ENCODE results near the gene CCDC68. TPM values are rescaled to one million over a fixed set of nuclear protein-coding genes. Genes with fewer than 3 reads are reported as not detected.

CCDC68 gene
- total RNA-seq, 1 experiment from 2014 or later: 6.6 TPM

DNA sequence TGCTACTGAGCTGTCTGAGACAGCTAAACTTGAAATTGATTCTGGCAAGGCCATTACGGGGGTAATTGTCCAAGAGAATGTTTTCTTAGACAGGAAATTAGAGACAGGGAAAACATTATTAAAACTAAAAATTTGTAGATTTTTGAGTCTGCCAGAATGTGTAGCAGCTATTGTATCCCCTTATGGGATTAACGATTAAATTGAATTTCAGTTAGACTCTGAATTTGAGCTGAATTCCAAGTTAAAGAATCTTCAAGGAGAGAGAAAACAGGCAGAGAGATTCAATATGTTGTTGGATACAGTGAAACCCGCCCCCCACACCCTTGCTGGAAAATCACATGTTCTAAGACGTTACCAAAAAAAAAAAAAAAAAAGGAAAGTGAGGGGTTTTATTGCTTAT, 32.7 kb upstream of the CCDC68 start:
- Histone ChIP-seq H3K9me2 (ENCODE audit: insufficient read depth) (no peaks in the 10 kb centered on the region), H3K4me1 (ENCODE audit: control insufficient read depth in 1 of 2, insufficient read depth in 2 of 2, low read length in 2 of 2) (no peaks in the 10 kb centered on the region), H3K36me3 (ENCODE audit: control insufficient read depth in 1 of 2, insufficient read depth in 2 of 2, low read length in 2 of 2) (no peaks in the 10 kb centered on the region), H2AFZ (ENCODE audit: low read depth, low read length, poor library complexity, severe bottlenecking) (no peak overlapping the region), H4K20me1 (ENCODE audit: insufficient read depth) (no peaks in the 10 kb centered on the region), H3K27ac (ENCODE audit: low read depth, low read length) (no peak overlapping the region), H3K27me3 (ENCODE audit: insufficient read depth, low read length) (no peaks in the 10 kb centered on the region), H3K4me3 (replicated peaks in 1 of 2; ENCODE audit: low read depth in 1 of 2, low read length in 2 of 2) (no peak overlapping the region), H3K9me3 (ENCODE audit: control insufficient read depth in 1 of 2, insufficient read depth in 1 of 2, low read depth in 1 of 2, low read length in 2 of 2) (no peaks in the 10 kb centered on the region), H3K9ac (ENCODE audit: low read length) (no peak overlapping the region), H3K4me2 (ENCODE audit: low read length) (no peak overlapping the region), H3K79me2 (ENCODE audit: insufficient read depth, low read length) (no peaks in the 10 kb centered on the region)
- ChIA-PET CTCF (no interaction called here), RAD21 (ENCODE audit: low non-redundant PET in 1 of 2, low total read pairs in 2 of 2, uncharacterized antibody in 2 of 2, unreplicated experiment in 2 of 2) (no interaction called here), POLR2A (no interaction called here)
- no peak for TF ChIP-seq POLR2A (IDR thresholded peaks at IDR 0.05; ENCODE audit: borderline replicate concordance, extremely low read depth, insufficient read depth, insufficient read length)
- TF ChIP-seq, protein P1, sequence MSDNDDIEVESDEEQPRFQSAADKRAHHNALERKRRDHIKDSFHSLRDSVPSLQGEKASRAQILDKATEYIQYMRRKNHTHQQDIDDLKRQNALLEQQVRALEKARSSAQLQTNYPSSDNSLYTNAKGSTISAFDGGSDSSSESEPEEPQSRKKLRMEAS (IDR thresholded peaks at IDR 0.05): no peak
- no peak for TF ChIP-seq CBX3 (IDR thresholded peaks at IDR 0.05; ENCODE audit: low read depth)
- TF ChIP-seq SIN3A (IDR thresholded peaks at IDR 0.05; ENCODE audit: low read depth): no peak
- no peak for TF ChIP-seq EZH2 (IDR thresholded peaks at IDR 0.05)
- TF ChIP-seq TCF7L2 (IDR thresholded peaks at IDR 0.05; ENCODE audit: borderline replicate concordance, extremely low read depth, insufficient read depth, insufficient read length): no peak
- TF ChIP-seq JUND (IDR thresholded peaks at IDR 0.05): no peak
- TF ChIP-seq, protein P2, sequence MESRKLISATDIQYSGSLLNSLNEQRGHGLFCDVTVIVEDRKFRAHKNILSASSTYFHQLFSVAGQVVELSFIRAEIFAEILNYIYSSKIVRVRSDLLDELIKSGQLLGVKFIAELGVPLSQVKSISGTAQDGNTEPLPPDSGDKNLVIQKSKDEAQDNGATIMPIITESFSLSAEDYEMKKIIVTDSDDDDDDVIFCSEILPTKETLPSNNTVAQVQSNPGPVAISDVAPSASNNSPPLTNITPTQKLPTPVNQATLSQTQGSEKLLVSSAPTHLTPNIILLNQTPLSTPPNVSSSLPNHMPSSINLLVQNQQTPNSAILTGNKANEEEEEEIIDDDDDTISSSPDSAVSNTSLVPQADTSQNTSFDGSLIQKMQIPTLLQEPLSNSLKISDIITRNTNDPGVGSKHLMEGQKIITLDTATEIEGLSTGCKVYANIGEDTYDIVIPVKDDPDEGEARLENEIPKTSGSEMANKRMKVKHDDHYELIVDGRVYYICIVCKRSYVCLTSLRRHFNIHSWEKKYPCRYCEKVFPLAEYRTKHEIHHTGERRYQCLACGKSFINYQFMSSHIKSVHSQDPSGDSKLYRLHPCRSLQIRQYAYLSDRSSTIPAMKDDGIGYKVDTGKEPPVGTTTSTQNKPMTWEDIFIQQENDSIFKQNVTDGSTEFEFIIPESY (IDR thresholded peaks at IDR 0.05; ENCODE audit: extremely low read depth, insufficient replicate concordance, low read length): no peak
- no peak for TF ChIP-seq ELF1 (IDR thresholded peaks at IDR 0.05; ENCODE audit: borderline replicate concordance, low read depth)
- no peak for TF ChIP-seq POLR2AphosphoS5 (IDR thresholded peaks at IDR 0.05; ENCODE audit: low read depth, low read length)
- TF ChIP-seq, protein P3, sequence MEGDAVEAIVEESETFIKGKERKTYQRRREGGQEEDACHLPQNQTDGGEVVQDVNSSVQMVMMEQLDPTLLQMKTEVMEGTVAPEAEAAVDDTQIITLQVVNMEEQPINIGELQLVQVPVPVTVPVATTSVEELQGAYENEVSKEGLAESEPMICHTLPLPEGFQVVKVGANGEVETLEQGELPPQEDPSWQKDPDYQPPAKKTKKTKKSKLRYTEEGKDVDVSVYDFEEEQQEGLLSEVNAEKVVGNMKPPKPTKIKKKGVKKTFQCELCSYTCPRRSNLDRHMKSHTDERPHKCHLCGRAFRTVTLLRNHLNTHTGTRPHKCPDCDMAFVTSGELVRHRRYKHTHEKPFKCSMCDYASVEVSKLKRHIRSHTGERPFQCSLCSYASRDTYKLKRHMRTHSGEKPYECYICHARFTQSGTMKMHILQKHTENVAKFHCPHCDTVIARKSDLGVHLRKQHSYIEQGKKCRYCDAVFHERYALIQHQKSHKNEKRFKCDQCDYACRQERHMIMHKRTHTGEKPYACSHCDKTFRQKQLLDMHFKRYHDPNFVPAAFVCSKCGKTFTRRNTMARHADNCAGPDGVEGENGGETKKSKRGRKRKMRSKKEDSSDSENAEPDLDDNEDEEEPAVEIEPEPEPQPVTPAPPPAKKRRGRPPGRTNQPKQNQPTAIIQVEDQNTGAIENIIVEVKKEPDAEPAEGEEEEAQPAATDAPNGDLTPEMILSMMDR (IDR thresholded peaks at IDR 0.05 in 2 of 3, conservative IDR thresholded peaks at IDR 0.05 in 1 of 3; ENCODE audit: borderline replicate concordance in 1 of 3, insufficient read depth in 1 of 3, low read depth in 2 of 3, low read length in 2 of 3): no peak
- no peak for TF ChIP-seq CEBPB (IDR thresholded peaks at IDR 0.05; ENCODE audit: low read depth)
- no peak for TF ChIP-seq SRF (IDR thresholded peaks at IDR 0.05; ENCODE audit: low read depth)
- TF ChIP-seq EGR1 (IDR thresholded peaks at IDR 0.05; ENCODE audit: low read depth): no peak
- TF ChIP-seq, protein P4, sequence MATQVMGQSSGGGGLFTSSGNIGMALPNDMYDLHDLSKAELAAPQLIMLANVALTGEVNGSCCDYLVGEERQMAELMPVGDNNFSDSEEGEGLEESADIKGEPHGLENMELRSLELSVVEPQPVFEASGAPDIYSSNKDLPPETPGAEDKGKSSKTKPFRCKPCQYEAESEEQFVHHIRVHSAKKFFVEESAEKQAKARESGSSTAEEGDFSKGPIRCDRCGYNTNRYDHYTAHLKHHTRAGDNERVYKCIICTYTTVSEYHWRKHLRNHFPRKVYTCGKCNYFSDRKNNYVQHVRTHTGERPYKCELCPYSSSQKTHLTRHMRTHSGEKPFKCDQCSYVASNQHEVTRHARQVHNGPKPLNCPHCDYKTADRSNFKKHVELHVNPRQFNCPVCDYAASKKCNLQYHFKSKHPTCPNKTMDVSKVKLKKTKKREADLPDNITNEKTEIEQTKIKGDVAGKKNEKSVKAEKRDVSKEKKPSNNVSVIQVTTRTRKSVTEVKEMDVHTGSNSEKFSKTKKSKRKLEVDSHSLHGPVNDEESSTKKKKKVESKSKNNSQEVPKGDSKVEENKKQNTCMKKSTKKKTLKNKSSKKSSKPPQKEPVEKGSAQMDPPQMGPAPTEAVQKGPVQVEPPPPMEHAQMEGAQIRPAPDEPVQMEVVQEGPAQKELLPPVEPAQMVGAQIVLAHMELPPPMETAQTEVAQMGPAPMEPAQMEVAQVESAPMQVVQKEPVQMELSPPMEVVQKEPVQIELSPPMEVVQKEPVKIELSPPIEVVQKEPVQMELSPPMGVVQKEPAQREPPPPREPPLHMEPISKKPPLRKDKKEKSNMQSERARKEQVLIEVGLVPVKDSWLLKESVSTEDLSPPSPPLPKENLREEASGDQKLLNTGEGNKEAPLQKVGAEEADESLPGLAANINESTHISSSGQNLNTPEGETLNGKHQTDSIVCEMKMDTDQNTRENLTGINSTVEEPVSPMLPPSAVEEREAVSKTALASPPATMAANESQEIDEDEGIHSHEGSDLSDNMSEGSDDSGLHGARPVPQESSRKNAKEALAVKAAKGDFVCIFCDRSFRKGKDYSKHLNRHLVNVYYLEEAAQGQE (IDR thresholded peaks at IDR 0.05; ENCODE audit: low read depth): no peak
- TF ChIP-seq EZH2phosphoT487 (IDR thresholded peaks at IDR 0.05; ENCODE audit: borderline replicate concordance): no peak
- DNase-seq (ENCODE audit: low read depth, low spot score) (no peak), ATAC-seq (no peak)
- no TSS peak for BruUV-seq (replicated peaks)
- intact Hi-C loops (cut with micrococcal nuclease): no loop called here

Data from HCT116 (cell line).